Breast epithelium (tissue), 4 donors: Measurements from ENCODE around the gene TNS1. TPM values are rescaled to one million over a fixed set of nuclear protein-coding genes. Genes with fewer than 3 reads are reported as not detected.

Experiments used
- DNase-seq, 2 donors: peaks; one replicate each; pipeline ENCODE4 v3.0.0-alpha.2; 2019; ENCODE audit warnings: low spot score in 2 of 2
- H3K27ac ChIP-seq, 2 donors: fragments of 200-600 bp; sonication (generic) in 1 of 2; one replicate each; pipeline ENCODE4 v1.5.1; 2016 to 2019; ENCODE audit warnings: mild to moderate bottlenecking in 1 of 2
- H3K27me3 ChIP-seq, 2 donors: fragments of 200-600 bp; sonication (generic) in 1 of 2; one replicate each; pipeline versions ENCODE4 v1.5.1 to v1.6.0; 2017 to 2019; ENCODE audit warnings: control low read depth in 1 of 2, mild to moderate bottlenecking in 1 of 2
- H3K36me3 ChIP-seq: fragments of 200-600 bp; one replicate; pipeline ENCODE4 v1.5.1; 2019
- H3K4me1 ChIP-seq, 2 donors: fragments of 200-600 bp; sonication (generic); one replicate each; pipeline ENCODE4 v1.5.1; 2016 to 2019; ENCODE audit warnings: control low read depth in 1 of 2
- H3K4me3 ChIP-seq, 3 donors: fragments of 200-600 bp; sonication (generic); 1 replicate in 2 of 3; 2 replicates in 1 of 3; pipeline ENCODE4 v1.5.1; 2016 to 2019; ENCODE audit warnings: mild to moderate bottlenecking in 3 of 3, moderate library complexity in 2 of 3
- H3K9me3 ChIP-seq, 2 donors: fragments of 200-600 bp; sonication (generic) in 1 of 2; one replicate each; pipeline ENCODE4 v1.5.1; 2016 to 2019; ENCODE audit warnings: control low read depth in 1 of 2
- POLR2A ChIP-seq: fragments of 450-650 bp; IDR thresholded peaks from one replicate; pipeline ENCODE4 v1.6.1; 2016; ENCODE audit warnings: antibody characterized with exemption, mild to moderate bottlenecking, moderate library complexity
- POLR2AphosphoS5 ChIP-seq, 3 donors: sonication (generic); formaldehyde crosslinking; IDR thresholded peaks; one replicate each; pipeline ENCODE4 v1.6.1; 2017; ENCODE audit warnings: antibody characterized with exemption in 3 of 3
- intact Hi-C: fragments of 100-400 bp; cut with DNase I; formaldehyde crosslinking; loops from one replicate; pipeline ENCODE4 v1.15.1; 2023; ENCODE audit warnings: low total_unique reads
- total RNA-seq, 3 donors: library from RNA; depleted of rRNA; stranded (reverse); fragments of >200 nt; gene quantifications; one replicate each; pipeline ENCODE4 v1.1.0, GENCODE V29; 2016
- TF ChIP-seq, protein P1 (sequence below), 3 donors: fragments of 450-650 bp; IDR thresholded peaks; one replicate each; pipeline ENCODE4 v1.5.1; 2016 to 2017; ENCODE audit warnings: antibody characterized with exemption in 3 of 3, mild to moderate bottlenecking in 3 of 3, moderate library complexity in 3 of 3

TNS1 gene
- total RNA-seq, 3 donors from 2014 or later, result 141 to 577 (median 154) TPM

GRCh38 chr2:217875138-217875537 lies 127.7 kb downstream of the TNS1 start:
- Histone ChIP-seq H3K9me3 (no peaks in the 10 kb centered on the region), H3K4me3 (no peak overlapping the region), H3K27me3 (no peaks in the 10 kb centered on the region), H3K36me3 (peaks cover 7% of the 10 kb centered on the region), H3K4me1 (no peaks in the 10 kb centered on the region), H3K27ac (peak overlapping the region in 1 of 2 donors; percentile 26)
- intact Hi-C loops, result no loop called here
- TF ChIP-seq POLR2AphosphoS5 (IDR thresholded peaks at IDR 0.05) (no peak), POLR2A (no peak)
- TF ChIP-seq, protein P1, sequence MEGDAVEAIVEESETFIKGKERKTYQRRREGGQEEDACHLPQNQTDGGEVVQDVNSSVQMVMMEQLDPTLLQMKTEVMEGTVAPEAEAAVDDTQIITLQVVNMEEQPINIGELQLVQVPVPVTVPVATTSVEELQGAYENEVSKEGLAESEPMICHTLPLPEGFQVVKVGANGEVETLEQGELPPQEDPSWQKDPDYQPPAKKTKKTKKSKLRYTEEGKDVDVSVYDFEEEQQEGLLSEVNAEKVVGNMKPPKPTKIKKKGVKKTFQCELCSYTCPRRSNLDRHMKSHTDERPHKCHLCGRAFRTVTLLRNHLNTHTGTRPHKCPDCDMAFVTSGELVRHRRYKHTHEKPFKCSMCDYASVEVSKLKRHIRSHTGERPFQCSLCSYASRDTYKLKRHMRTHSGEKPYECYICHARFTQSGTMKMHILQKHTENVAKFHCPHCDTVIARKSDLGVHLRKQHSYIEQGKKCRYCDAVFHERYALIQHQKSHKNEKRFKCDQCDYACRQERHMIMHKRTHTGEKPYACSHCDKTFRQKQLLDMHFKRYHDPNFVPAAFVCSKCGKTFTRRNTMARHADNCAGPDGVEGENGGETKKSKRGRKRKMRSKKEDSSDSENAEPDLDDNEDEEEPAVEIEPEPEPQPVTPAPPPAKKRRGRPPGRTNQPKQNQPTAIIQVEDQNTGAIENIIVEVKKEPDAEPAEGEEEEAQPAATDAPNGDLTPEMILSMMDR (IDR thresholded peaks at IDR 0.05), result no peak
- DNase-seq, result no peak

DNA sequence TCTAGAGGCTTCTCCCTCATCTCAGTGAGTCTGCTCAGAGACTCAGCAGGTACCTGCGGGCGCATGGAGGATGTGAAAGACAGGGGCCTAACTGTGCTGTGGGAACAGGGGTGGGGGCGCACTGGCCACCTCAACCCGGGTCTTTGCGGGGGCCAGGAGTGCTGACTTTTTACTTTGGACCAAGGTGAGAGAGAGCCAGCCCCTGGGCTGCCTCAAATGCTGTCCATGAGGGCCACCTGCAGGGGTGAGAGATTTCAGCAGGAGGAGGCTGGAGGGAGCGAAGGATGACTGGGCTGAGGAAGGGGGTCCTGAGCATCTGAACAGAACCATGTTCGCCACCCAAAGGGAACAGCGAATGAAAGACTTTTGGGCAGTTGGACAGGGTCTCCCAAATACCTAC lies 129.4 kb downstream of the TNS1 start:
- no peak for DNase-seq
- intact Hi-C loops, result no loop called here
- TF ChIP-seq POLR2A (no peak), POLR2AphosphoS5 (IDR thresholded peaks at IDR 0.05) (no peak)
- TF ChIP-seq, protein P1 (IDR thresholded peaks at IDR 0.05), result no peak
- Histone ChIP-seq H3K36me3 (no peaks in the 10 kb centered on the region), H3K9me3 (no peaks in the 10 kb centered on the region), H3K27ac (no peak overlapping the region), H3K27me3 (no peaks in the 10 kb centered on the region), H3K4me1 (no peaks in the 10 kb centered on the region), H3K4me3 (no peak overlapping the region)

- Histone ChIP-seq H3K4me1 (no peaks in the 10 kb centered on the region), H3K27ac (no peak overlapping the region)
These were observed 130.5 kb downstream of the TNS1 start for GRCh38 chr2:217872319-217872718.

GRCh38 chr2:217870528-217871011 lies 132.2 kb downstream of the TNS1 start:
- no peak for DNase-seq
- intact Hi-C loops, result no loop called here
- TF ChIP-seq POLR2A (no peak), POLR2AphosphoS5 (IDR thresholded peaks at IDR 0.05) (no peak)
- TF ChIP-seq, protein P1 (IDR thresholded peaks at IDR 0.05), result no peak
- Histone ChIP-seq H3K4me3 (no peak overlapping the region), H3K36me3 (no peaks in the 10 kb centered on the region), H3K9me3 (no peaks in the 10 kb centered on the region), H3K27me3 (no peaks in the 10 kb centered on the region), H3K27ac (peak overlapping the region in 1 of 2 donors; percentile 4), H3K4me1 (no peaks in the 10 kb centered on the region)

More at GRCh38 chr2:217872319-217872718, 130.5 kb downstream of the TNS1 start:
- H3K9me3 ChIP-seq, result no peaks in the 10 kb centered on the region
- TF ChIP-seq, protein P1 (IDR thresholded peaks at IDR 0.05), result peak in 1 of 3 donors; percentile 52
- TF ChIP-seq POLR2AphosphoS5 (IDR thresholded peaks at IDR 0.05), result no peak
- no peak for DNase-seq
- intact Hi-C loops, result no loop called here
- no peaks in the 10 kb centered on the region for H3K36me3 ChIP-seq
- no peak overlapping the region for H3K4me3 ChIP-seq
- H3K27me3 ChIP-seq, result no peaks in the 10 kb centered on the region

DNA sequence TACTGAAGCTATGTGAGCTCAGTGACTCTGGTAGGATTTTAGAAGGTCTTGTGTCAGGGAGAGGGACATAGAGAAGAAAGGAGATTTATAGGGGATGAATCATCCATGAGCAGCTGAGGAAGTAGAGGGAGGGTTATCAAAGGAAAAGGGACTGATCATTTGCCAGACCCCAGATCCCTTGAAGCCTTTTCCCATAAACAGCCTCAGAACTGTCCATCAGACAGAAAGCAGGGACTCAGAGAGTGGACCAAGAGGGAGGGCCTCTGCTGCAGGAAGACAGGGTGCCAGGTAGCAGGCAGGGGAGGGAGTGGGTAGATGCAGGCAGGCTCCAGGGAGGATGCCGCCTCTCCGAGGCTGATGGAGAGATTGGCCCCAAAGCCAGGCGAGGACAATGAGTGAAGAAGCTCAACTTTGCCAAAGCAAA lies 133.9 kb downstream of the TNS1 start:
- Histone ChIP-seq H3K4me1 (no peaks in the 10 kb centered on the region), H3K36me3 (no peaks in the 10 kb centered on the region), H3K4me3 (no peak overlapping the region), H3K9me3 (no peaks in the 10 kb centered on the region), H3K27ac (peak overlapping the region in 1 of 2 donors; percentile 65), H3K27me3 (no peaks in the 10 kb centered on the region)
- no peak for DNase-seq
- intact Hi-C loops, result no loop called here
- TF ChIP-seq, protein P1 (IDR thresholded peaks at IDR 0.05), result no peak
- TF ChIP-seq POLR2A (no peak), POLR2AphosphoS5 (IDR thresholded peaks at IDR 0.05) (peak in 1 of 3 donors; percentile 46)
